SU-DHL-6 (cell line): Measurements from ENCODE around the gene NTF4.
A peak's percentile ranks its signal among the peaks of the same experiment; 100 is the strongest.

Source experiments
- CTCF ChIP-seq: fragments of 200-600 bp; sonication (generic); IDR thresholded peaks from one replicate; pipeline ENCODE4 v1.5.1; 2017; ENCODE audit warnings: antibody characterized with exemption, mild to moderate bottlenecking, low read length, moderate library complexity; ENCODE audit not compliant: insufficient read depth, poor library complexity, severe bottlenecking
- EZH2phosphoT487 ChIP-seq: fragments of 200-600 bp; sonication (generic), shearing (Covaris generic); conservative IDR thresholded peaks from 2 replicates; pipeline ENCODE4 v1.6.1; 2018; ENCODE audit warnings: mild to moderate bottlenecking, antibody characterized with exemption, low read length, moderate library complexity, mixed read lengths

- peak; percentile 94 for TF ChIP-seq CTCF
- TF ChIP-seq EZH2phosphoT487 = no peak
Measured at GRCh38 chr19:49097453-49098288, 33.1 kb upstream of the NTF4 start.
